NB4 (cell line): ENCODE data around the gene C12orf56.

Experiments used
- DNase-seq: peaks from one replicate; pipeline ENCODE4 v3.0.0; 2010; ENCODE audit warnings: low read depth
- H3K4me3 ChIP-seq: one replicate; pipeline ENCODE4 v1.5.1; 2011; ENCODE audit warnings: mild to moderate bottlenecking, low read depth, low read length, moderate library complexity
- CTCF ChIP-seq: IDR thresholded peaks from one replicate; pipeline ENCODE4 v1.5.1; 2012; ENCODE audit warnings: low read depth, low read length
- MAX ChIP-seq: IDR thresholded peaks from 2 replicates; pipeline ENCODE4 v1.6.1; 2011; ENCODE audit warnings: low read depth, low read length
- MYC ChIP-seq: IDR thresholded peaks from 2 replicates; pipeline ENCODE4 v1.6.1; 2011; ENCODE audit warnings: low read depth, low read length
- POLR2A ChIP-seq: IDR thresholded peaks from 2 replicates; pipeline ENCODE4 v1.6.1; 2011; ENCODE audit warnings: mild to moderate bottlenecking; ENCODE audit not compliant: insufficient read length; ENCODE audit errors: extremely low read depth

C12orf56 gene

GRCh38 chr12:64286521-64286920, 104.0 kb downstream of the C12orf56 start:
- TF ChIP-seq POLR2A: no peak
- no peak for DNase-seq
- H3K4me3 ChIP-seq: no peak overlapping the region

- TF ChIP-seq CTCF: no peak
- TF ChIP-seq MYC: no peak
- no peak for TF ChIP-seq MAX
- TF ChIP-seq POLR2A: no peak
- H3K4me3 ChIP-seq: no peak overlapping the region
- DNase-seq: no peak
Measured at GRCh38 chr12:64284256-64284655, 106.3 kb downstream of the C12orf56 start.

GRCh38 chr12:64278421-64278820, 112.1 kb downstream of the C12orf56 start:
- H3K4me3 ChIP-seq: no peak overlapping the region

GRCh38 chr12:64273527-64274403, 116.8 kb downstream of the C12orf56 start:
- DNase-seq: peak; percentile 45
- H3K4me3 ChIP-seq: no peak overlapping the region
- TF ChIP-seq MAX: 0 out of 2 replicates have a peak, but pooled peaks have one; percentile 25
- no peak for TF ChIP-seq MYC
- TF ChIP-seq POLR2A: no peak
- peak; percentile 39 for TF ChIP-seq CTCF

More at GRCh38 chr12:64278421-64278820, 112.1 kb downstream of the C12orf56 start:
- TF ChIP-seq CTCF (no peak), MYC (no peak), POLR2A (no peak), MAX (no peak)
- DNase-seq: no peak

GRCh38 chr12:64270411-64270810, 120.1 kb downstream of the C12orf56 start:
- TF ChIP-seq POLR2A: no peak
- TF ChIP-seq CTCF: no peak
- no peak for TF ChIP-seq MYC
- no peak for TF ChIP-seq MAX
- peak; percentile 24 for DNase-seq
- H3K4me3 ChIP-seq: no peak overlapping the region

- no peak for DNase-seq
- H3K4me3 ChIP-seq: no peak overlapping the region
- TF ChIP-seq MAX (no peak), MYC (no peak), CTCF (no peak), POLR2A (no peak)
Measured at GRCh38 chr12:64269161-64269560, 121.4 kb downstream of the C12orf56 start.
